G401 (cell line): ENCODE measurements around the gene SAE1. TPM values are rescaled to one million over a fixed set of nuclear protein-coding genes. Genes with fewer than 3 reads are reported as not detected.
A peak's percentile ranks its signal among the peaks of the same experiment; 100 is the strongest.

Experiments used
- DNase-seq: peaks from one replicate; pipeline ENCODE4 v3.0.0-alpha.2; 2015; ENCODE audit warnings: low spot score
- in situ Hi-C: cut with HindIII; loops from 2 replicates; pipeline ENCODE4 v1.10.0; 2016; ENCODE audit warnings: low sequenced_read_pairs, mixed read lengths
- total RNA-seq: library from RNA; depleted of rRNA; stranded (reverse); fragments of >200 nt; shearing (Covaris generic); gene quantifications from 2 replicates; pipeline ENCODE4 v1.2.3, GENCODE V29; 2014

The SAE1 gene
- total RNA-seq, 1 experiment from 2014 or later = 603 TPM

- no peak for DNase-seq
- in situ Hi-C loops = no loop called here
These were observed 21.6 kb downstream of the SAE1 start for GRCh38 chr19:47152205-47152604.

GRCh38 chr19:47152632-47153031 is 22.0 kb downstream of the SAE1 start:
- no peak for DNase-seq
- in situ Hi-C loops = no loop called here

GRCh38 chr19:47153266-47153665 is 22.6 kb downstream of the SAE1 start:
- no peak for DNase-seq
- in situ Hi-C loops = no loop called here

- in situ Hi-C loops = no loop called here
- no peak for DNase-seq
These were observed 24.5 kb downstream of the SAE1 start for GRCh38 chr19:47155148-47155547.

- in situ Hi-C loops = no loop called here
These were observed 26.3 kb downstream of the SAE1 start for GRCh38 chr19:47156861-47157430.

GRCh38 chr19:47157431-47158321 is 27.0 kb downstream of the SAE1 start:
- peak; percentile 43 for DNase-seq
- in situ Hi-C loops = no loop called here

More at GRCh38 chr19:47156861-47157430, 26.3 kb downstream of the SAE1 start:
- no peak for DNase-seq

GRCh38 chr19:47158367-47158791 is 27.7 kb downstream of the SAE1 start:
- DNase-seq = no peak
- in situ Hi-C loops = no loop called here

- no peak for DNase-seq
- in situ Hi-C loops = no loop called here
These were observed 28.4 kb downstream of the SAE1 start for GRCh38 chr19:47158879-47159503.

GRCh38 chr19:47161876-47162489 is 31.3 kb downstream of the SAE1 start:
- in situ Hi-C loops = no loop called here
- DNase-seq = no peak

GRCh38 chr19:47168065-47168464 is 37.4 kb downstream of the SAE1 start:
- in situ Hi-C loops = no loop called here
- DNase-seq = no peak

GRCh38 chr19:47172666-47173455 is 42.2 kb downstream of the SAE1 start:
- DNase-seq = no peak
- in situ Hi-C loops = no loop called here

- DNase-seq = no peak
These were observed 45.5 kb downstream of the SAE1 start for GRCh38 chr19:47176071-47176626.

GRCh38 chr19:47176627-47177090 is 46.0 kb downstream of the SAE1 start:
- in situ Hi-C loops = no loop called here
- no peak for DNase-seq

More at GRCh38 chr19:47176071-47176626, 45.5 kb downstream of the SAE1 start:
- in situ Hi-C loops = no loop called here

GRCh38 chr19:47179653-47180310 is 49.1 kb downstream of the SAE1 start:
- no peak for DNase-seq
- in situ Hi-C loops = no loop called here

- in situ Hi-C loops = no loop called here
- DNase-seq = no peak
These were observed 53.0 kb downstream of the SAE1 start for GRCh38 chr19:47183601-47184000.

GRCh38 chr19:47186446-47187334 is 56.1 kb downstream of the SAE1 start:
- in situ Hi-C loops = no loop called here
- no peak for DNase-seq

GRCh38 chr19:47187335-47187655 is 56.7 kb downstream of the SAE1 start:
- in situ Hi-C loops = no loop called here
- no peak for DNase-seq
